ENCODE data around the gene RAB3C.

Gene RAB3C

GRCh38 chr5:58765058-58765457, 182.2 kb downstream of the RAB3C start:
- in situ Hi-C loops (cut with HindIII; ENCODE audit: low sequenced_read_pairs) = no loop called here

GRCh38 chr5:58767104-58767503, 184.2 kb downstream of the RAB3C start:
- in situ Hi-C loops (cut with HindIII; ENCODE audit: low sequenced_read_pairs) = no loop called here

GRCh38 chr5:58770136-58770535, 187.3 kb downstream of the RAB3C start:
- in situ Hi-C loops (cut with HindIII; ENCODE audit: low sequenced_read_pairs) = no loop called here

- in situ Hi-C loops (cut with HindIII; ENCODE audit: low sequenced_read_pairs) = no loop called here
Observed at GRCh38 chr5:58771796-58772195, 188.9 kb downstream of the RAB3C start.

- in situ Hi-C loops (cut with HindIII; ENCODE audit: low sequenced_read_pairs) = no loop called here
Observed at GRCh38 chr5:58773744-58774441, 191.0 kb downstream of the RAB3C start.

- in situ Hi-C loops (cut with HindIII; ENCODE audit: low sequenced_read_pairs) = no loop called here
Observed at GRCh38 chr5:58774937-58775336, 192.1 kb downstream of the RAB3C start.

GRCh38 chr5:58775701-58776262, 192.9 kb downstream of the RAB3C start:
- in situ Hi-C loops (cut with HindIII; ENCODE audit: low sequenced_read_pairs) = no loop called here

- in situ Hi-C loops (cut with HindIII; ENCODE audit: low sequenced_read_pairs) = no loop called here
Observed at GRCh38 chr5:58776559-58776958, 193.7 kb downstream of the RAB3C start.

- in situ Hi-C loops (cut with HindIII; ENCODE audit: low sequenced_read_pairs) = no loop called here
Observed at GRCh38 chr5:58778888-58779287, 196.0 kb downstream of the RAB3C start.

- in situ Hi-C loops (cut with HindIII; ENCODE audit: low sequenced_read_pairs) = no loop called here
Observed at GRCh38 chr5:58786035-58786434, 203.2 kb downstream of the RAB3C start.

GRCh38 chr5:58786711-58787303, 203.9 kb downstream of the RAB3C start:
- in situ Hi-C loops (cut with HindIII; ENCODE audit: low sequenced_read_pairs) = no loop called here

GRCh38 chr5:58787987-58788386, 205.1 kb downstream of the RAB3C start:
- in situ Hi-C loops (cut with HindIII; ENCODE audit: low sequenced_read_pairs) = no loop called here

GRCh38 chr5:58793888-58794657, 211.2 kb downstream of the RAB3C start:
- in situ Hi-C loops (cut with HindIII; ENCODE audit: low sequenced_read_pairs) = no loop called here

- in situ Hi-C loops (cut with HindIII; ENCODE audit: low sequenced_read_pairs) = no loop called here
Observed at GRCh38 chr5:58794875-58795274, 212.0 kb downstream of the RAB3C start.

GRCh38 chr5:58795327-58795726, 212.5 kb downstream of the RAB3C start:
- in situ Hi-C loops (cut with HindIII; ENCODE audit: low sequenced_read_pairs) = no loop called here

- in situ Hi-C loops (cut with HindIII; ENCODE audit: low sequenced_read_pairs) = no loop called here
Observed at GRCh38 chr5:58797021-58797420, 214.1 kb downstream of the RAB3C start.

GRCh38 chr5:58800356-58800755, 217.5 kb downstream of the RAB3C start:
- in situ Hi-C loops (cut with HindIII; ENCODE audit: low sequenced_read_pairs) = no loop called here

- in situ Hi-C loops (cut with HindIII; ENCODE audit: low sequenced_read_pairs) = no loop called here
Observed at GRCh38 chr5:58800861-58801540, 218.1 kb downstream of the RAB3C start.

GRCh38 chr5:58803056-58803455, 220.2 kb downstream of the RAB3C start:
- in situ Hi-C loops (cut with HindIII; ENCODE audit: low sequenced_read_pairs) = no loop called here

GRCh38 chr5:58804291-58804690, 221.4 kb downstream of the RAB3C start:
- in situ Hi-C loops (cut with HindIII; ENCODE audit: low sequenced_read_pairs) = no loop called here

- in situ Hi-C loops (cut with HindIII; ENCODE audit: low sequenced_read_pairs) = no loop called here
Observed at GRCh38 chr5:58810086-58810485, 227.2 kb downstream of the RAB3C start.
